ENCODE results near the gene PDXK. TPM values are rescaled to one million over a fixed set of nuclear protein-coding genes. Genes with fewer than 3 reads are reported as not detected.

The PDXK gene
- total and polyA plus RNA-seq, 9 of the 15 experiments (the other 6 are each of a cell fraction or from before 2014, with no cell fraction given) = 5.6 to 162 (median 76.5) TPM

DNA sequence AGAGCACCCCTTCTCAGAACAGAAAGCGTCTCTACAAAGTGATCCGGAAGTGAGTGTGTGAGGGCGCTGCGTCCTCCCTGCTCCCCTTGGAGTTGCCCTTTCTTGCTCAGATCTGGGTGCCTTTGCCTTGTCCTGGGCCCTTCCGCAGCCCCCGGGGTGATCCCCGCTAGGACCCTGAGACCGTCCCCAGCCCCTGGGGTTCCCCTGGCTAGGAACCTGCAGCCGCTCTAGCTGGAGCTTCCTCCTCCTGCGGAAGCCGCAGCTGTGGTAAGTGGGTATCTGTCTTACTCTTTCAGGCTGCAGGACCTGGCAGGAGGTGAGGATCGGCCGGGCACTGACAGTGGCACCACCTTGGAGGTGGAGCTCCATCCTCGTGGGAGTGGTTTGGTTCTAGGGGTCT is 81.6 kb downstream of the PDXK start (continued):
- TF ChIP-seq, protein P1, sequence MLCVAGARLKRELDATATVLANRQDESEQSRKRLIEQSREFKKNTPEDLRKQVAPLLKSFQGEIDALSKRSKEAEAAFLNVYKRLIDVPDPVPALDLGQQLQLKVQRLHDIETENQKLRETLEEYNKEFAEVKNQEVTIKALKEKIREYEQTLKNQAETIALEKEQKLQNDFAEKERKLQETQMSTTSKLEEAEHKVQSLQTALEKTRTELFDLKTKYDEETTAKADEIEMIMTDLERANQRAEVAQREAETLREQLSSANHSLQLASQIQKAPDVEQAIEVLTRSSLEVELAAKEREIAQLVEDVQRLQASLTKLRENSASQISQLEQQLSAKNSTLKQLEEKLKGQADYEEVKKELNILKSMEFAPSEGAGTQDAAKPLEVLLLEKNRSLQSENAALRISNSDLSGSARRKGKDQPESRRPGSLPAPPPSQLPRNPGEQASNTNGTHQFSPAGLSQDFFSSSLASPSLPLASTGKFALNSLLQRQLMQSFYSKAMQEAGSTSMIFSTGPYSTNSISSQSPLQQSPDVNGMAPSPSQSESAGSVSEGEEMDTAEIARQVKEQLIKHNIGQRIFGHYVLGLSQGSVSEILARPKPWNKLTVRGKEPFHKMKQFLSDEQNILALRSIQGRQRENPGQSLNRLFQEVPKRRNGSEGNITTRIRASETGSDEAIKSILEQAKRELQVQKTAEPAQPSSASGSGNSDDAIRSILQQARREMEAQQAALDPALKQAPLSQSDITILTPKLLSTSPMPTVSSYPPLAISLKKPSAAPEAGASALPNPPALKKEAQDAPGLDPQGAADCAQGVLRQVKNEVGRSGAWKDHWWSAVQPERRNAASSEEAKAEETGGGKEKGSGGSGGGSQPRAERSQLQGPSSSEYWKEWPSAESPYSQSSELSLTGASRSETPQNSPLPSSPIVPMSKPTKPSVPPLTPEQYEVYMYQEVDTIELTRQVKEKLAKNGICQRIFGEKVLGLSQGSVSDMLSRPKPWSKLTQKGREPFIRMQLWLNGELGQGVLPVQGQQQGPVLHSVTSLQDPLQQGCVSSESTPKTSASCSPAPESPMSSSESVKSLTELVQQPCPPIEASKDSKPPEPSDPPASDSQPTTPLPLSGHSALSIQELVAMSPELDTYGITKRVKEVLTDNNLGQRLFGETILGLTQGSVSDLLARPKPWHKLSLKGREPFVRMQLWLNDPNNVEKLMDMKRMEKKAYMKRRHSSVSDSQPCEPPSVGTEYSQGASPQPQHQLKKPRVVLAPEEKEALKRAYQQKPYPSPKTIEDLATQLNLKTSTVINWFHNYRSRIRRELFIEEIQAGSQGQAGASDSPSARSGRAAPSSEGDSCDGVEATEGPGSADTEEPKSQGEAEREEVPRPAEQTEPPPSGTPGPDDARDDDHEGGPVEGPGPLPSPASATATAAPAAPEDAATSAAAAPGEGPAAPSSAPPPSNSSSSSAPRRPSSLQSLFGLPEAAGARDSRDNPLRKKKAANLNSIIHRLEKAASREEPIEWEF (CRISPR knock-in tag; IDR thresholded peaks at IDR 0.05) = no peak
- TF ChIP-seq SREBF1 (IDR thresholded peaks at IDR 0.05; ENCODE audit: borderline replicate concordance, low read depth, low read length) = no peak
- TF ChIP-seq, protein P2, sequence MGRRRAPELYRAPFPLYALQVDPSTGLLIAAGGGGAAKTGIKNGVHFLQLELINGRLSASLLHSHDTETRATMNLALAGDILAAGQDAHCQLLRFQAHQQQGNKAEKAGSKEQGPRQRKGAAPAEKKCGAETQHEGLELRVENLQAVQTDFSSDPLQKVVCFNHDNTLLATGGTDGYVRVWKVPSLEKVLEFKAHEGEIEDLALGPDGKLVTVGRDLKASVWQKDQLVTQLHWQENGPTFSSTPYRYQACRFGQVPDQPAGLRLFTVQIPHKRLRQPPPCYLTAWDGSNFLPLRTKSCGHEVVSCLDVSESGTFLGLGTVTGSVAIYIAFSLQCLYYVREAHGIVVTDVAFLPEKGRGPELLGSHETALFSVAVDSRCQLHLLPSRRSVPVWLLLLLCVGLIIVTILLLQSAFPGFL (CRISPR knock-in tag; IDR thresholded peaks at IDR 0.05) = no peak

Measured in K562 (cell line).